ENCODE results near the gene PTCSC3.

PTCSC3 gene

DNA sequence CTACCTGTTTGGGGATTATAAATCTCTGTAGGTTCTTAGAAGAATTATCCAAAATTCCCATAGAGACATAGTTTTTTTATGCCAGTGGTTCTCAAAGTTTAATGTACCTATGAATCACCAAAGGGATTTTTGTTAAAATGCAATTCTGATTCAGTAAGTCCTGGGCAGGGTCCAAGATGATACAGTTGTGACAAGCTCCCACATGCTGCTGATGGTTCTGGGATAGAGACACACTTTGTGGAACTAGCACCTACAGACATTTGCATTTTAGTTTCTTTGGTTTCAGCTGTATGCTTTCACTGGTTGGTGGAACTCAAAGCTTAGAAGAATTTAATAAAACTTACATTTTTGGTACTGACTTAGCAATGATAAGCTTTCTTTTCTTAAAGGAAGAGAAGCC lies 80.4 kb downstream of the PTCSC3 start:
- Histone ChIP-seq H3K27me3 (ENCODE audit: insufficient read depth, low read length) (peaks cover 4% of the 10 kb centered on the region; the same call in 1 of the 2 replicates), H3K36me3 (ENCODE audit: insufficient read depth, low read length) (no peaks in the 10 kb centered on the region), H3F3A (ENCODE audit: insufficient read depth, low read length) (no peaks in the 10 kb centered on the region), H3K4me1 (ENCODE audit: insufficient read depth, low read length, severe bottlenecking) (no peaks in the 10 kb centered on the region), H3K9me3 (ENCODE audit: low read length) (no peaks in the 10 kb centered on the region), H3K4me2 (ENCODE audit: low read length) (no peak overlapping the region), H3K4me3 (ENCODE audit: low read depth, low read length, poor library complexity, severe bottlenecking) (no peak overlapping the region), H3K27ac (ENCODE audit: low read depth, low read length, poor library complexity, severe bottlenecking) (no peak overlapping the region), H3K79me2 (ENCODE audit: insufficient read depth, low read length) (no peaks in the 10 kb centered on the region), H3K9ac (ENCODE audit: low read length) (no peak overlapping the region), H3K9me2 (ENCODE audit: low read depth, low read length) (no peaks in the 10 kb centered on the region), H4K20me1 (ENCODE audit: insufficient read depth, low read length) (no peaks in the 10 kb centered on the region), H2AFZ (ENCODE audit: low read length) (no peak overlapping the region)
- TF ChIP-seq, protein P1, sequence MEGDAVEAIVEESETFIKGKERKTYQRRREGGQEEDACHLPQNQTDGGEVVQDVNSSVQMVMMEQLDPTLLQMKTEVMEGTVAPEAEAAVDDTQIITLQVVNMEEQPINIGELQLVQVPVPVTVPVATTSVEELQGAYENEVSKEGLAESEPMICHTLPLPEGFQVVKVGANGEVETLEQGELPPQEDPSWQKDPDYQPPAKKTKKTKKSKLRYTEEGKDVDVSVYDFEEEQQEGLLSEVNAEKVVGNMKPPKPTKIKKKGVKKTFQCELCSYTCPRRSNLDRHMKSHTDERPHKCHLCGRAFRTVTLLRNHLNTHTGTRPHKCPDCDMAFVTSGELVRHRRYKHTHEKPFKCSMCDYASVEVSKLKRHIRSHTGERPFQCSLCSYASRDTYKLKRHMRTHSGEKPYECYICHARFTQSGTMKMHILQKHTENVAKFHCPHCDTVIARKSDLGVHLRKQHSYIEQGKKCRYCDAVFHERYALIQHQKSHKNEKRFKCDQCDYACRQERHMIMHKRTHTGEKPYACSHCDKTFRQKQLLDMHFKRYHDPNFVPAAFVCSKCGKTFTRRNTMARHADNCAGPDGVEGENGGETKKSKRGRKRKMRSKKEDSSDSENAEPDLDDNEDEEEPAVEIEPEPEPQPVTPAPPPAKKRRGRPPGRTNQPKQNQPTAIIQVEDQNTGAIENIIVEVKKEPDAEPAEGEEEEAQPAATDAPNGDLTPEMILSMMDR (IDR thresholded peaks at IDR 0.05; ENCODE audit: low read length): no peak
- TF ChIP-seq EZH2 (IDR thresholded peaks at IDR 0.05; ENCODE audit: borderline replicate concordance, low read length): no peak

DNA sequence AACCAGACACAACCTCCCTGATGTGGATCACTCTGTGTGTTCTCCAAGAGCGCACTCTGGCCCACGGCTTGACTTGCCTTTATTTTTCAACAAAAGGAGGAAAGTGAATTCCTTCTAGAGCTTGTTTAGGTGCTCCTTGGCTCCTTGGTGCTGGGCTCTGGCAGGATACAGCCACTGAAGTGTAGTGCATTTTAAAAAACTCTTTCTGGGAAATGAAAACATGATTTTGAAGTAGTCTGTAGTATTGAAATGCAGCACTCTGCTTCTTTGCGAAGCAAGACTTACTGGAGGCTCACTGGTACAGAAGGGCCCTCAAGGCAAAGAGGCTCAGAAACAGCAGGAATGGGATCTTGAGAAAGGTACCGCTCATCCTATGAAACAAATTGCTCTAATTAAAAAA lies 81.6 kb downstream of the PTCSC3 start:
- TF ChIP-seq, protein P1 (IDR thresholded peaks at IDR 0.05; ENCODE audit: low read length): no peak
- no peak for TF ChIP-seq EZH2 (IDR thresholded peaks at IDR 0.05; ENCODE audit: borderline replicate concordance, low read length)
- H3K4me3 ChIP-seq (ENCODE audit: low read depth, low read length, poor library complexity, severe bottlenecking): no peak overlapping the region
- 0 out of 2 replicates have a peak, but pooled peaks cover under 1% of the 10 kb centered on the region for H3K27me3 ChIP-seq (ENCODE audit: insufficient read depth, low read length)
- H3K79me2 ChIP-seq (ENCODE audit: insufficient read depth, low read length): no peaks in the 10 kb centered on the region
- H3K27ac ChIP-seq (ENCODE audit: low read depth, low read length, poor library complexity, severe bottlenecking): no peak overlapping the region
- H3K9me2 ChIP-seq (ENCODE audit: low read depth, low read length): no peaks in the 10 kb centered on the region
- no peaks in the 10 kb centered on the region for H3K36me3 ChIP-seq (ENCODE audit: insufficient read depth, low read length)
- no peaks in the 10 kb centered on the region for H3F3A ChIP-seq (ENCODE audit: insufficient read depth, low read length)
- no peak overlapping the region for H3K9ac ChIP-seq (ENCODE audit: low read length)
- no peaks in the 10 kb centered on the region for H4K20me1 ChIP-seq (ENCODE audit: insufficient read depth, low read length)
- no peak overlapping the region for H2AFZ ChIP-seq (ENCODE audit: low read length)
- H3K4me2 ChIP-seq (ENCODE audit: low read length): no peak overlapping the region
- H3K9me3 ChIP-seq (ENCODE audit: low read length): no peaks in the 10 kb centered on the region
- H3K4me1 ChIP-seq (ENCODE audit: insufficient read depth, low read length, severe bottlenecking): no peaks in the 10 kb centered on the region

DNA sequence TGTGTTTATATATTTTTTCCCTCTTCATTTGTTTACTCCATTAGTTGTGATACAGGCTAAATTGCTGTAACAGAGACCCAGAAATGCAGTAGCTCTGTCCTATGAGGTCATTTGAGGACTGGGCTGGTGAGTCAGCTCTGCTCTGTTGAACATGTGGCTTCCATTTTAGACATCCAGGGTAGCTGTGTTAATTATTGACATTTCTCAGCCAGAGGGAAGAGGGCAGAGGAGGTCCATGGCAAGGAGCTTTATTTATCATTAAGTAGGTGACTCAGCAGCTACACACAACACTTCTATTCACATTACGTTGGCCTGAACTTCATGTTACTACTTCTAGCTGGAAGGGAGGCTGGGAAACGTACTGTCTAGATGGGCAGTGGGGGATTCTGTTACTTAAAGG lies 85.4 kb downstream of the PTCSC3 start:
- no peak overlapping the region for H2AFZ ChIP-seq (ENCODE audit: low read length)
- no peak overlapping the region for H3K27ac ChIP-seq (ENCODE audit: low read depth, low read length, poor library complexity, severe bottlenecking)
- no peaks in the 10 kb centered on the region for H3F3A ChIP-seq (ENCODE audit: insufficient read depth, low read length)
- H3K4me2 ChIP-seq (ENCODE audit: low read length): no peak overlapping the region
- H3K9me2 ChIP-seq (ENCODE audit: low read depth, low read length): no peaks in the 10 kb centered on the region
- no peaks in the 10 kb centered on the region for H3K36me3 ChIP-seq (ENCODE audit: insufficient read depth, low read length)
- no peaks in the 10 kb centered on the region for H3K79me2 ChIP-seq (ENCODE audit: insufficient read depth, low read length)
- H3K9me3 ChIP-seq (ENCODE audit: low read length): no peaks in the 10 kb centered on the region
- H3K27me3 ChIP-seq (ENCODE audit: insufficient read depth, low read length): no peaks in the 10 kb centered on the region
- no peak overlapping the region for H3K9ac ChIP-seq (ENCODE audit: low read length)
- H4K20me1 ChIP-seq (ENCODE audit: insufficient read depth, low read length): no peaks in the 10 kb centered on the region
- H3K4me3 ChIP-seq (ENCODE audit: low read depth, low read length, poor library complexity, severe bottlenecking): no peak overlapping the region
- H3K4me1 ChIP-seq (ENCODE audit: insufficient read depth, low read length, severe bottlenecking): no peaks in the 10 kb centered on the region
- TF ChIP-seq, protein P1 (IDR thresholded peaks at IDR 0.05; ENCODE audit: low read length): no peak
- TF ChIP-seq EZH2 (IDR thresholded peaks at IDR 0.05; ENCODE audit: borderline replicate concordance, low read length): no peak

All from OCI-LY1 (cell line).